HG03520 (cell line): ENCODE results near the gene KIF5C.

ENCODE experiments used
- ATAC-seq: cut with Tn5 transposase; IDR thresholded peaks from one replicate; pipeline ENCODE4 v1.9.1; 2021; ENCODE audit warnings: mild to moderate bottlenecking, moderate library complexity; ENCODE audit not compliant: unreplicated experiment

KIF5C gene

DNA sequence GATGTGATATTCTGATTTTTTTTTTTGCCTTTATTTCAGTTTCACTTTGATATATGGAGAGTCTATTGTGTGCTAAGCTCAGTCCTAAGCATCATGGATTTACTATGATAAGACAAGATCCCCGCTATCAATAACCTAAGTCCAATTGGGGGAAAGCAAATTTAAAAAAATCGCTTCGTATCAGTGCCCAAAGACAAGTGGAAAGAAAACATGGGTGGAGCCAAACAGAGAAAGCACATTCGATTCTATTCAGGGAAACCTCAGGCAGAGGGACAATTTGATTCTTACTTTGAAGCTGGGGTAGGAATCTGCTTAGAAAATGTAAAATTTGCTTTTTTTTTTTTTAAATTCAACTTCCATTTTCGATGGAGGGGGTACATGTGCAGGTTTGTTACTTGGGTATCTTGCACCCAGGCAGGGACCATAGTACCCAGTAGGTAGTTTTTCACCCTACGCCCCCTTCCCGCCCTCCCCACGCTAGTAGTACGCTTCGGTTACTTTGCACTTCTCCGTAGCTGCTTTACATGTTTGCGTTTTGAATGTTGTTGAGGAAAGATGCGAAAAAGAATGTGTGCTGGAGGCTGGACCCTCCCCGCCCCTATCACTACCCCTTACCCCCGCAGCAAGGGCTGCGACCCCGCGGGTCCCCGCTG is 12.4 kb downstream of the KIF5C start:
- ATAC-seq: no peak

DNA sequence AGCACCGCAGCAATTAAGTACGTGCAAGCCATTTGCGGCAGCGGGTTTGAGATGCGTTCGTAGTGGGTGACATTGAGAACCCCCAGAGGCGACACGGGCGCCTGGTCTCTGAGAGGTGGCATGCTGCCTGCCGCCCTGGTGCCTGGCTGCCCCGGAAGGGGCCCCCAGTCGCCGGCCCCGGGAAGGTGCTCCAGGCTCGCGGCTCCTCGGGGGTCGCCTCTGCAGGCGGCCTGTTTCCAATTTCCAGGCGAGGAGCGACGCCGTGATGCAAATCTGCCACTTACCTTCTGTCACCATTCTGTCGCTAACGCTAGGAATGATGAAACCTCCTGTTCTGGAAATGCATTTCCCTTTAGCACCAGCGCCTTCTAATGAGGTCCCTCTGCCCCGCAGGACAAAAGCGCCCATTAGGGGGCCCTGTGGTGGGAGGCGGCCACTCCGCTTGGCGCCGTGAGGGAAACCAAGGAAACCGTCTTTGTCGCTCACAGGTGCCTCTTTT is 13.0 kb downstream of the KIF5C start:
- ATAC-seq: no peak

DNA sequence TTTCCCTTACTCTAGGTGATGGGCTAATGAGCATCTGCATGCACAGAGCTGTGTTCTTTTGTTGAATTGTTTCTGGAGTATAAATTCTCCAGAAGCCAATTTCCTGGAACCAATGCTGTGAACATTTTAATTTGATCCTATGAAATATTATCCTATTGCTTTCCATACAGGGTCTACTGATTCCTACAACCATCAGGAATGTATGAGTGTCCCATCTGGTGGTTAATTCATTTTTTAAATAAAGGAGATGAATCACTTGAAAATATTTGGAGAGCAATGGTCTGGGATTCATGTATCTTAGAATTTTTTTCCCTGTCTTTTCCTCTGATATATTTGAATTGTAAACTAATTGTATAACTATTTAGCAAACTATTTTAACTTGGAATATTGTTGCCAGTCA is 14.0 kb downstream of the KIF5C start:
- no peak for ATAC-seq

DNA sequence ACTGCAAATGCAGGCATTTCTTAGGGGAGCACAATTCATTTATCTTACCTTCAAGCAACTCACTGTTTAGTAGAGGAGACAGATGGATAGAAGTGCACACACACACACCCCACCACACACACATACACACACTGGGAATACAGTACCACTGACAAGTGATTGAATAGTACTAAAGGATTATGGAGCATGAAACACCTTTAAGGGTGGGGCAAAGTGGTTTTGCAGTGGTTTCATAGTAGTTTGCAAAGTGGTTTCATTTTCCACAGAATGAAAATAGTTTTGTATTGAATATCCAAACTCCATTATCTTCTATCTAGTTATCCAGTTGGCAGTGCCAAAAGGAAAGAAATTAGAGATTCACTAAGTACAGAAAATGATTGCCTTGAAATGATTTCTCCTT is 18.9 kb downstream of the KIF5C start:
- ATAC-seq: no peak

DNA sequence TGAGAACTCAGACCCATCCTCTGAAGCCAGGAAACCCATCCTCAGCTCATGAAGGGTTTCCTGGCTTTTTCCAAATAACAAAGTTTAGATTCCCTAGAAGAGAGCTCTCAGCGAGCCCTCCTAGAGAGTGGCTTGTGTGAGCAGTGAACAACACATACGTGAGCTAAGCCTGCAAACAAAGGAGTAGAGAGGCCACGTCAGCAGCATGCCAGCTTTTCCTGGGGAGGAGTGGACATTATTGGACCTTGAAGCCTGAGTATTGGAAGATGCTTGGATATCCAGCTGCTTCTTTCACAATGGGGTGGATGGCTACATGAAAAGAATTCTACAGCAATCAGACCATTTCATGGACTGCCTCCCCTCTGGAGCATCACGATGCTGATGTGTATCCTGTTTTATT is 21.1 kb downstream of the KIF5C start:
- ATAC-seq: no peak

DNA sequence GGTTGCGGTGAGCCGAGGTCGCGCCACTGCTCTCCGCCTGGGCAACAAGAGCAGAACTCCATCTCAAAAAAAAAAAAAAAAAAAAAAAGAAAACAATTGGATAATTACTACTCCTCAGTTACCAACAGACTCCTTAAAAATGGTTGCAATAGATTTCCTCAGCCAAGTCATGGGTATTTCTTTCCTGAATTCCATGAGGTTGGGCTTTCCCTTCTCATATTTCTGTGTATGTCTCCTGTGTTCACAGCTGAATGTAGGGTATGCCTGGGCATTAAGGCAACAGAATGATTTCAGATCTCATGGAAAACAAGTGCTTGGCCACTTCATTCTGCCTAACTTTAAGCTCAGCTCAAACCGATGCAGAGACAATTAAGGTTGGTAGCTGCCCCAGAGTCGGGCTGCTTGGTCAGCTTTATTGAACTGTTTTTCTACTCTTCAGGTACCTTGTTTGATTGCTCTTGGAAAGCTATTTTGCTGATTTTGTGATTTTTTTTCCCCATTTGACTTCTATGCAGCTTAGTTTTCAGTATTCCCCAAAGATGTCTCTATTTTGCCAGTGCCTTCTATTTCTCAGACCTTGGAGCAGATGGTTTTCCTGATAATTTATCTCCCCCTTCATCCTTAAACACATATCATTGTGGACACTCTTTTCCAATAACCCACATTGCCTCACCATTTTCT is 24.8 kb downstream of the KIF5C start:
- ATAC-seq: no peak

DNA sequence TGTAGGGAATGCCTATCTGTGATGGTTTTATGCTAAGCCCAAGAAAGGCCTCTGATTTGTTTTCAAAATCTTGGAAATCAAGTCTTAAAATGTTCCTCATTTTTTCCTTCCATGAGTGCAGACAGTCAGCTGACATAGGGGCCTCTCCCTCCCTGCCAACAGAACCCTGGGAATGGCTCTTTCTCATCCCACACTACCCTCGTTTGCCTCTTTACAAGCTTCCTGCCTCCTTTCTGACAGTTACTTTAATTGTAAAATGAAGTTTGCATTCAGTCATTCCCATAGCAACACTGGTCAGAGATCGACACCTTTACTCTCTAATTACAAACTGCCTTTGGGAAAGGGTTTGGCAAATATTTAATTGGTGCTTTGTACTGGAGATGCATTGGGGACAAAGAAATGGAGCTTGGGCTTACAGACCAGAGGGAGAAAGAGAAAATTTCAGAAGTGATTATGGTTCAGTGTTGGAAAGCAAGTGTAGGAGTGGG is 25.4 kb downstream of the KIF5C start:
- no peak for ATAC-seq

DNA sequence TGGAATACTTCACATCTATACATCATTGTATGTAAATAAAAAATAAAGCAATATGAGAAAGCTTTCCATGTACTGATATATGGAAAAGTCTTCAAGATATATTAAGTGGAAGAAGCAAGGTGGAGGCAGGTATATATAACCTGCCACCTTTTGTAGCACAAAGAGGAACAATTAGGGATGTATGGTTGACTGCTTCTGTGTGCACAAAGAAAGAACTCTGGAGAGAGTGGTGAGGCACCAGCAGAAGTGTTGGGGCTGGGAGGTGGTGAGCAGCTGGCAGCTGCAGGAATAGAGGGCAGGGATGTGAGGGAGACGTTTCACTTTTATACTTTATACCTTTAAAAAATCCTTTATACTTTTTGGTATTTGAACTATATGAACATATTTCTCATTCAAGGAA is 26.1 kb downstream of the KIF5C start:
- ATAC-seq: no peak

DNA sequence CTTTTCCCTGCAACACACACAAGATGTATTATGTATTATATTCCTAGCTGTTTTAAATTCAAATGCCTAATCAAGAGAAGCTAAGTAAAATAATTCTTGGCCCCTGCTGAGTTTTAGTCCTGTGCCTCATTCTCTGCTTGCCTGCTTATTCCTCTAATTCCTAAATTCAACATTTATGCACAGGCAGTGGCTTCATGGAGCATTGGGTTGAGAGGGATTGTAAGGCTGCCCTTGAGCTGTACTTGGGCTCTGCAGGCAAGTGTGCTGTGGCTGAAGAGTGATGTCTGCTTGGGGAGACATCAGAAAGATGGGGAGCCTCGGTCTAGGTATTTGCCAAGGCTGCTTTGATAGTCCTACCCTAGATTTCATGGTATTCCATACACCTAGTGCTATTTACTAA is 27.8 kb downstream of the KIF5C start:
- ATAC-seq: no peak

DNA sequence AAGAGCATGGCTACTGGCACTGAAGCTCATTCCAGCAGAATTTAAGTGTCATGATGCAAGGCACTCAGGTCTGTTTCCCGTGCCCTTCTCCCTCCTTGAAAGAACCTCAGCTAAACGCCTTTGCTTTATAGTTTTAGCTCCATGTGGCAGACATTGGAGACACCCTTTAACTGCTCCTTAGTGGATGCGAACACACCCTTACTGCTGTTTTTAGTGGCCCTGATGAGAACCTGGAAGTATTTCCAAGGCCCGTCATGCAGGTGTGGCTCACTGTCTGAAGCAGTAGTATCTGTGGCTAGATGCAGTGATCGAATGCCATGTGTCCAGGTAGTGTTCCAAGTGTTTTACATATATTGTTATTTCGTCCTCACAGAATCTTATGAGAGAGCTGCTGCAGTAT is 28.3 kb downstream of the KIF5C start:
- ATAC-seq: no peak

DNA sequence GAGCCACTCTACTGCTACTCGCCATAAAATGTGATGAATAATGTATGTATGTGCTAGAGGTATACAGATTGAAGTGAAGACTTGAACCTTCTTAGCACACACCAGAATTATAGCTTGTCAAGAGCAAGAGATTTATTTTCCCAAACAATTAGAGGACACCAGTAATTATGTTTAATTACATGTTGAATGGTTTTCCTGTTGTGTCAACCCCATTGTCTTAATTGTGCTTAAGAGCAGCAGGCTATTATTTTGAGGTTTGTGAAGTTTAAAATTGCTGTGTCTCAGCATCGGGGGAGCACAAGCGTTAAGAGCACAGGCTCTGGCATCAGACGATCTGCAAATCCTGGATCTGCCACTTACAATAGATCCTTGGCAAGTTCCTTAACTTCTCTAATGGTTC is 29.0 kb downstream of the KIF5C start:
- ATAC-seq: no peak

DNA sequence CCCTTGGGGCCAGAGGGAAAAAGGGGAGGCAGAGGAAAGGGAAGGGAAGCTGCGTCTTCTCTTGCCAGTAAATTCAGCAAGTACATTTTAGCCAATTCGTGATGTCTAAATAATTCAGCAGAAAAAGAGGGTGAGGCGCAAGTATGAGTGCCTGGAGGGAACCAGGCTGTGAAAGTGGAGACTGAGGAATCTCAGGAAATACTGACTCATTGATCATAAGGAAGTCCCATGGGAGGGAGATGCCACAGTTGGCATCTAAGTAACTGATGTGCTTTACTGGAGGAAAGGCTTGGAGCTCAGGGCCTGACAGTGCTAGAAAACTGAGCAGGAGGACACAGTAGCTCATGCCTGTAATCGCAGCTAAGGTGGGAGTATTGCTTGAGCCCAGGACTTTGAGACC is 31.1 kb downstream of the KIF5C start:
- no peak for ATAC-seq

DNA sequence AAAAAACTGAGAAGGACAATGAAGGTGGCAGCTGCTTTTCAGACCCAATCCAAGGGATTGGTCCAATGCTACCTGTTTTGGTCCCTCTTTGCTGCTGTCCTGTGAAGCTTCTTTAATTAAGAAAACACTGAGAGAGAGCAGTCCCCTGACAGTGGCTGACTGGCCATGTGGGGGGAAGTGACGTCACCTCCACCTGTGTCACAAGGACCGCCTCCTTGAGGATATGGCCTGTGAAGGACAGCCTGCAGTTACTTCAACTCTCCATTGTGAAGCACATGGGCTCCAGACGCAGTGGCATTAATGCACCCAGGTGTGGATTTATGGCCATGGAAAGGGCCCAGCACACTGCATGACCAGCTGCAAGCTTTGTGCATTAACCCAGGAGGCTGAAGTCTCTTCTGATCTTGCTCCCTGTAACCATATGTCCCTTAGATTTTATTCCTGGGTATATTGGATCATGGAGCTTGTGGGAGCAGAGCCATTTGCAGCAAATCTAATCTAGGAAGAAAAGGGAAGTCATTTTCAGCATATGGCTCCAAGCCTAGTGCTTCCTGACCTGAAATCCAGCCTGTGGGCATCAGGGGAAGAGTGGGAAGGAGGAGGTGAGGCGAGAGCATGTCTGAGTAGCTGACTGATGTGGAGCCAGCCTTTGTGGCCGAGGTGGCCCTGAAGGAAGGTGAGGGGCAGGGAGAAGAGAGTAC is 32.2 kb downstream of the KIF5C start:
- no peak for ATAC-seq

DNA sequence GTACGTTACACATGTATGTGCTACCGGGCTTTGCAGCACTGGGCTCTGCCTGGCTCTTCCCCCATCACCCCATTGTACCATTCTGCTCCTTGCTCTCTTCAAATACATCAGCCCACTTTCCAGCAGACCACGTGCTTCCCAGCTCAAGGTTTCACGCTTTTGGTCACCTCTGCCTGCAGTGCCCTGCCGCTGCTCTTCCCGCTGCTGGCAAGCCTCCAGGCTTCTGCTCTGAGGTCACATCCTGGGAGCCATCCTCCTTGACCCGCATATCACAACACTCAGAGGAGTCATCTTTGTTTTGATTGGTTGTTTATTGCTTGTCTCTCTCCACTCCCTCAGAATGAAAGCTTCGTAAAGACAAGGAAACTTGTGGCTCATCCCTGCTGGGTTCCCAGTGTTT is 34.1 kb downstream of the KIF5C start:
- ATAC-seq: no peak

DNA sequence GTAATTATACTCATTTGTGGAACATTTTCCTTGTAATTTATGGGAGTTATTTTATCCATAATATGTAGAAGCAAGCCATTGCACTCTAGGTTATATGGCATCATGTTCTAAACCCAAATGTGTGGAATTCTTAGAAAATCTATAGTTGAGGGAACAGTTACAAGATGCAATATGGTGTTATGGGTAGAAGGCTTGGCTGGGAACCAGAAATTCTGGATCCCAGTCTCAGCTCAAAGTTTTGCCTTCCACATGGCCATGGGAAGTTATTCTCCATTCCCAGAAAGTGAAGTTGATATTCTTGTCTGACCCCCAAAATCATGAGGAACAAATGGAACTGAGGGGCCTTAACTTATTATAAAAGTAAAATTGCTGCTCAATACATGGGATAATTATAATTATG is 38.0 kb downstream of the KIF5C start:
- ATAC-seq: no peak

DNA sequence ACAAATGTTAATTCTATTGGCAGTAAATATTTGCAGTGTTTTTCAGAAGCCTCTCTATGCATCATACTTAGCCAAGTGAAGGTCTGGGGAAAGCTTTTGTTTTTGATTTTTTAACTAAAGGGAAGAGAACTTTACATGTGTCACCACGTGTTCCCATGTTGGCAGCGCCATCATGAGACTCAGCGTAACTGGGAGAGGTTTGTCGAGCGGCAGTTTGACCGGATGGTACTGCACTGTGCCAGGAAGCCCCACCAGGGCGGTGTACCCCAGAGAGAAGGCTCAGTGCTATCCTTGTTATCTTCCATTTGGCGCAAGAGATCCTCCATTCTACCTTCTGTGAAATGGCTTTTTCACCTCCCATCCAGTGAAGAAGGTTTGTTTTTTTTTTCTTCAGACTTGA is 38.5 kb downstream of the KIF5C start:
- no peak for ATAC-seq

DNA sequence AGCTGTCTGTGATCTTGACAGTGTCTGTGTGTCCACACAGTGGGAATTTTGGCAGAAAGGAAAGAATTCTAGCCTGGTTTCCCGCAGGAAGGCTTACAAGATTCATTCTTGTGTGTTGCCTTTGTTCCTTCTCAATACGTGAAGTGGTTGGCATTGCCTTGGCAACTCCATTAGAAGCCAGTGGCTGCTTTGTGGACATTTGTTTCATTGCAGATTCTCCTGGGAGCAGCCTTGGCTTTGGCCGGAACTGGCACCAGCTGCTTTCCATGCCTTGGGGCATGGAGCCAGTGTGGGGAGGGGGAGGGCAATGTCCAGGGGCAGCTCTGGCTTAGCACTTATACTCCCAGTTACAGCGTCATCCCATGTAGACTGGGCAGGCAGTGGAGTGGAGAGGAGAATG is 39.4 kb downstream of the KIF5C start:
- ATAC-seq: no peak

DNA sequence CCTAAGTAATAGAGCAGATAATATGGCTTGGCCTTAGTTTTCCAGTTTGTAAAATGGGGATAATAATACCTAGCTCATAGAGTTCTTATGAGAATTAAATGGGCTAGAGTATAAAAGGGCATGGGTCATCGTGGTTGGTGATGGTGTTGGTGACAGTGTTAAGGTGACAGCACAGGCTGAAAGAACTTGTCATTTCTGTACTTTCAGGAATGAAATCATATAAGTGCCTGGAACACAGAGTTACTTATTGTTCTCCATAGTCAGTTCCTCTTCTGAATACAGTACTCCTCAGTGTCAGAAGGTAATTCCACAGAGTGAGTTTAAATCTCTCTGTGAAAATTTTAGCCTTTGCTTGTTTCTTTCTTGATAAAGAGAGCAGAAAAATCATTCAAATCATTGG is 42.4 kb downstream of the KIF5C start:
- no peak for ATAC-seq

DNA sequence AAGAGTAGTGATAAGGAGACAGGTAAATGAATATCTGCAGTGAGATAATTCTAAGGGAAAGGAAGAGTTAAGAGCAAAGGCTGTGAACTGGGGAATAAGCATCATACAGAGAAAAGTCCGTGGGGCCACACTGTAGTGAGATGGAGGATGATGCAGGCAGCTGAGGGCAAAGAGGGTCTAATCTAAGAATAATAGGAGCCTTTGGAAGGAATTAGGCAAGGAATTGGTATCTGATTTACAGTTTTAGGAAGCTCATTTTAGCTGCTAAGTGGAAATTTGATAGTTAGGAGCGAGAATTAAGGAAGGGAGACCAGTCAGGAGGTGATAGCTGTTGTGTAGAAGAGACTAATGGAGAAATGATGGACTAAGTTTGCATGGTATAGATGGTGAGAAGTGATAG is 43.5 kb downstream of the KIF5C start:
- no peak for ATAC-seq

DNA sequence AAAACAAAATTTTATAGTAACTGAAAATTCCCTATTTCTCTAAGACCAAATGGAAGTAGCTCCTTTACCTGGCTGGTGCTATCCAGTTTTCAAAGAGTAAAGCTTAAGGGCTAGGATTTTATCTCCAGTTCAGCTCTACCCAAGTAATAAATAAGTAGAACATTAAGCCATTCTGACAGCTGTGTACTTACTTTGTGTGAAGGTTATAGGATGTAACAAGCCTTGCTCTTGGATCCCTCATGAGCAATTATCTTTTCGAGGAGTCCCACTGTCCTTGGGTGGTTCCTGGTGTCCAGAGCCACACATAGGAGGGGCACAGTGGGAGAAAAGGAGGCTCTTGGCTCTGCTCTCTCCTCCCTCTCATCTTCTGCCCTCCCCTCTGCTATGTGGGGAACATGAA is 45.5 kb downstream of the KIF5C start:
- no peak for ATAC-seq

DNA sequence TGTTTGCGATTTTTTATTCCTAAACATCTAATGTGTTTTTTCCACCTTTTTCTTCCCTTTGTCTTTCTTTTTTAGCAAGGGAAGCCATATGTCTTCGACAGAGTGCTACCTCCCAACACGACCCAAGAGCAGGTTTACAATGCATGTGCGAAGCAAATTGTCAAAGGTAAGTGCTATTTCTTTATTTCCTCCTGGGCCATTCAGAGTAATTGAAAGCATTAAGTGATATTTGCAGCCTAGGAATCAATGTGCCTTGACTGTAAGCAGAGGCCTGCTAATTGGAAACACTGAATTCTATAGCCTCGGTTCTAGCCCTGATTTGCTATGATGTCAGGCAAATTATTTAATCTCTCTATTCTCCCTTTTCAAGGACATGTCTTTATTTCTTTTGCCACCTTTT is 47.0 kb downstream of the KIF5C start:
- ATAC-seq: no peak
